NCI-H128 (cell line): ENCODE results near the gene ATG2A.

Experiments
- DNase-seq: peaks from one replicate; lab custom pipeline; 2025; ENCODE audit not compliant: unreplicated experiment; lab: John Stamatoyannopoulos, UW

Gene ATG2A

GRCh38 chr11:64916775-64917662 lies at the start of gene ATG2A:
Gene ATG2A, minus strand, starts transcription at chr11:64917209. Its CDS starts 74 bp downstream, at chr11:64917135.
- peak; percentile 98 for DNase-seq

- DNase-seq = no peak
Observed at GRCh38 chr11:64963072-64963631, 46.1 kb upstream of the ATG2A start.

- no peak for DNase-seq
Observed at GRCh38 chr11:64960719-64961118, 43.7 kb upstream of the ATG2A start.

- DNase-seq = no peak
Observed at GRCh38 chr11:64959498-64959897, 42.5 kb upstream of the ATG2A start.

GRCh38 chr11:64954201-64954600 lies 37.2 kb upstream of the ATG2A start:
- no peak for DNase-seq

GRCh38 chr11:64951529-64951928 lies 34.5 kb upstream of the ATG2A start:
- DNase-seq = no peak

GRCh38 chr11:64947208-64947814 lies 30.3 kb upstream of the ATG2A start:
- DNase-seq = no peak

- DNase-seq = no peak
Observed at GRCh38 chr11:64936539-64936938, 19.5 kb upstream of the ATG2A start.

- DNase-seq = peak; percentile 55
Observed at GRCh38 chr11:64935359-64936081, 18.5 kb upstream of the ATG2A start, which contains the start of gene GPHA2. Gene GPHA2, minus strand, starts transcription at chr11:64935893. Its CDS starts 433 bp downstream, at chr11:64935460.

GRCh38 chr11:64934682-64935358 lies 17.8 kb upstream of the ATG2A start:
- DNase-seq = no peak

- no peak for DNase-seq
Observed at GRCh38 chr11:64933935-64934681, 17.1 kb upstream of the ATG2A start.

GRCh38 chr11:64933213-64933934 lies 16.4 kb upstream of the ATG2A start:
- no peak for DNase-seq

GRCh38 chr11:64932324-64932723 lies 15.3 kb upstream of the ATG2A start:
- DNase-seq = no peak

- DNase-seq = no peak
Observed at GRCh38 chr11:64931290-64931689, 14.3 kb upstream of the ATG2A start.

- no peak for DNase-seq
Observed at GRCh38 chr11:64930340-64930739, 13.3 kb upstream of the ATG2A start.

- DNase-seq = no peak
Observed at GRCh38 chr11:64929625-64930024, 12.6 kb upstream of the ATG2A start.

GRCh38 chr11:64928957-64929356 lies 11.9 kb upstream of the ATG2A start:
- DNase-seq = no peak

- DNase-seq = no peak
Observed at GRCh38 chr11:64926689-64927088, 9.7 kb upstream of the ATG2A start.
